DOHH2 (cell line): ENCODE measurements around the gene CHRM4.

Source experiments
- H3F3A ChIP-seq: fragments of 200-600 bp; sonication (generic), shearing (Covaris generic); 2 replicates; pipeline ENCODE4 v1.6.0; 2016; ENCODE audit warnings: antibody characterized with exemption, mild to moderate bottlenecking; ENCODE audit not compliant: control insufficient read depth, insufficient read depth
- H3K27ac ChIP-seq: fragments of 200-600 bp; sonication (generic); 2 replicates; pipeline ENCODE4 v1.5.1; 2014; ENCODE audit warnings: low read depth, mild to moderate bottlenecking, low read length, moderate library complexity
- H3K27me3 ChIP-seq: fragments of 200-600 bp; sonication (generic); 2 replicates; pipeline ENCODE4 v1.6.1; 2014; ENCODE audit warnings: mild to moderate bottlenecking, low read length, mixed read lengths; ENCODE audit not compliant: control insufficient read depth
- H3K36me3 ChIP-seq: fragments of 200-600 bp; sonication (generic); 2 replicates; pipeline ENCODE4 v1.6.1; 2014; ENCODE audit warnings: mild to moderate bottlenecking, low read length, moderate library complexity, mixed read lengths; ENCODE audit not compliant: control insufficient read depth
- H3K4me1 ChIP-seq: fragments of 200-600 bp; sonication (generic); 2 replicates; pipeline ENCODE4 v1.6.1; 2014; ENCODE audit warnings: mild to moderate bottlenecking, low read length, mixed read lengths; ENCODE audit not compliant: control insufficient read depth
- H3K4me2 ChIP-seq: fragments of 200-600 bp; sonication (generic); 2 replicates; pipeline ENCODE4 v1.6.0; 2014; ENCODE audit warnings: mild to moderate bottlenecking, low read length, moderate library complexity
- H3K4me3 ChIP-seq: fragments of 200-600 bp; sonication (generic); 2 replicates; pipeline ENCODE4 v1.5.1; 2014; ENCODE audit warnings: mild to moderate bottlenecking, low read length, mixed read lengths
- H3K79me2 ChIP-seq: fragments of 200-600 bp; sonication (generic); 2 replicates; pipeline ENCODE4 v1.6.1; 2014; ENCODE audit warnings: mild to moderate bottlenecking, low read length, mixed read lengths; ENCODE audit not compliant: control insufficient read depth
- H3K9me2 ChIP-seq: fragments of 200-600 bp; sonication (generic); replicated peaks from 2 replicates; pipeline ENCODE4 v1.6.1; 2014; ENCODE audit warnings: mild to moderate bottlenecking, low read length, mixed read lengths; ENCODE audit not compliant: control insufficient read depth
- H3K9me3 ChIP-seq: fragments of 200-600 bp; sonication (generic); 2 replicates; pipeline ENCODE4 v1.6.1; 2014; ENCODE audit warnings: antibody characterized with exemption, low read length, mixed read lengths; ENCODE audit not compliant: control insufficient read depth, insufficient read depth
- H4K20me1 ChIP-seq: fragments of 200-600 bp; sonication (generic); 2 replicates; pipeline ENCODE4 v1.6.0; 2014; ENCODE audit warnings: low read depth, mild to moderate bottlenecking, antibody characterized with exemption, low read length, moderate library complexity; ENCODE audit not compliant: control insufficient read depth, insufficient read depth
- CTCF ChIP-seq: fragments of 200-600 bp; sonication (generic); IDR thresholded peaks from one replicate; pipeline ENCODE4 v1.5.1; 2014; ENCODE audit warnings: antibody characterized with exemption, mild to moderate bottlenecking, low read depth, low read length; ENCODE audit not compliant: poor library complexity, severe bottlenecking
- EZH2phosphoT487 ChIP-seq: fragments of 200-600 bp; sonication (generic); IDR thresholded peaks from 2 replicates; pipeline ENCODE4 v1.6.1; 2017; ENCODE audit warnings: borderline replicate concordance, mild to moderate bottlenecking, antibody characterized with exemption, low read length, moderate library complexity, mixed read lengths

CHRM4 gene

GRCh38 chr11:46417711-46418110 lies 26.1 kb upstream of the CHRM4 start:
- no peaks in the 10 kb centered on the region for H3K9me3 ChIP-seq
- no peaks in the 10 kb centered on the region for H3F3A ChIP-seq
- no peaks in the 10 kb centered on the region for H3K9me2 ChIP-seq
- no peaks in the 10 kb centered on the region for H3K4me1 ChIP-seq
- H3K27ac ChIP-seq, result no peak overlapping the region
- no peak overlapping the region for H3K4me2 ChIP-seq
- H3K27me3 ChIP-seq, result no peaks in the 10 kb centered on the region
- TF ChIP-seq CTCF, result no peak
- H3K79me2 ChIP-seq, result no peaks in the 10 kb centered on the region
- H3K36me3 ChIP-seq, result peaks cover 18% of the 10 kb centered on the region
- no peaks in the 10 kb centered on the region for H4K20me1 ChIP-seq
- H3K4me3 ChIP-seq, result no peak overlapping the region

GRCh38 chr11:46414879-46415278 lies 23.3 kb upstream of the CHRM4 start:
- H3F3A ChIP-seq, result no peaks in the 10 kb centered on the region
- no peak overlapping the region for H3K4me3 ChIP-seq
- no peak overlapping the region for H3K4me2 ChIP-seq

GRCh38 chr11:46414466-46414796 lies 22.9 kb upstream of the CHRM4 start:
- Histone ChIP-seq H3K27ac (no peak overlapping the region), H3K4me1 (no peaks in the 10 kb centered on the region)
- no peak for TF ChIP-seq EZH2phosphoT487
- no peak for TF ChIP-seq CTCF

More at GRCh38 chr11:46414879-46415278, 23.3 kb upstream of the CHRM4 start:
- Histone ChIP-seq H3K79me2 (no peaks in the 10 kb centered on the region), H3K36me3 (peaks cover 18% of the 10 kb centered on the region; the same call in 1 of the 2 replicates), H3K4me1 (no peaks in the 10 kb centered on the region), H4K20me1 (no peaks in the 10 kb centered on the region), H3K27ac (no peak overlapping the region), H3K27me3 (no peaks in the 10 kb centered on the region), H3K9me3 (no peaks in the 10 kb centered on the region), H3K9me2 (no peaks in the 10 kb centered on the region)
- TF ChIP-seq CTCF (no peak), EZH2phosphoT487 (no peak)

More at GRCh38 chr11:46414466-46414796, 22.9 kb upstream of the CHRM4 start:
- Histone ChIP-seq H3K4me3 (no peak overlapping the region), H3K79me2 (no peaks in the 10 kb centered on the region), H3K4me2 (no peak overlapping the region), H3F3A (no peaks in the 10 kb centered on the region), H3K9me3 (no peaks in the 10 kb centered on the region), H3K27me3 (no peaks in the 10 kb centered on the region), H4K20me1 (no peaks in the 10 kb centered on the region), H3K36me3 (peaks cover 18% of the 10 kb centered on the region; the same call in 1 of the 2 replicates), H3K9me2 (no peaks in the 10 kb centered on the region)
